Stimulated activated CD4-positive, alpha-beta T cell treated with anti-CD3 and anti-CD28 coated beads, Interleukin-15, amount 100 ng/mL, for 1 hour (primary cell): Measurements from ENCODE around the gene DIP2C.
"Not testable (repeated sequence)": the region's sequence is repeated elsewhere in the genome, so short reads cannot be mapped to it uniquely, and the experiment has no call there.

Source experiments
- DNase-seq, 2 donors: peaks; one replicate each; pipeline ENCODE4 v3.0.0-alpha.2; 2020; ENCODE audit warnings: low read depth in 1 of 2, low spot score in 1 of 2

The DIP2C gene

GRCh38 chr10:642186-642890 is 47.1 kb downstream of the DIP2C start:
- no peak for DNase-seq

GRCh38 chr10:641149-642010 is 48.1 kb downstream of the DIP2C start:
- DNase-seq, result no peak

- no peak for DNase-seq
These were observed 48.8 kb downstream of the DIP2C start for GRCh38 chr10:640673-641045.

DNA sequence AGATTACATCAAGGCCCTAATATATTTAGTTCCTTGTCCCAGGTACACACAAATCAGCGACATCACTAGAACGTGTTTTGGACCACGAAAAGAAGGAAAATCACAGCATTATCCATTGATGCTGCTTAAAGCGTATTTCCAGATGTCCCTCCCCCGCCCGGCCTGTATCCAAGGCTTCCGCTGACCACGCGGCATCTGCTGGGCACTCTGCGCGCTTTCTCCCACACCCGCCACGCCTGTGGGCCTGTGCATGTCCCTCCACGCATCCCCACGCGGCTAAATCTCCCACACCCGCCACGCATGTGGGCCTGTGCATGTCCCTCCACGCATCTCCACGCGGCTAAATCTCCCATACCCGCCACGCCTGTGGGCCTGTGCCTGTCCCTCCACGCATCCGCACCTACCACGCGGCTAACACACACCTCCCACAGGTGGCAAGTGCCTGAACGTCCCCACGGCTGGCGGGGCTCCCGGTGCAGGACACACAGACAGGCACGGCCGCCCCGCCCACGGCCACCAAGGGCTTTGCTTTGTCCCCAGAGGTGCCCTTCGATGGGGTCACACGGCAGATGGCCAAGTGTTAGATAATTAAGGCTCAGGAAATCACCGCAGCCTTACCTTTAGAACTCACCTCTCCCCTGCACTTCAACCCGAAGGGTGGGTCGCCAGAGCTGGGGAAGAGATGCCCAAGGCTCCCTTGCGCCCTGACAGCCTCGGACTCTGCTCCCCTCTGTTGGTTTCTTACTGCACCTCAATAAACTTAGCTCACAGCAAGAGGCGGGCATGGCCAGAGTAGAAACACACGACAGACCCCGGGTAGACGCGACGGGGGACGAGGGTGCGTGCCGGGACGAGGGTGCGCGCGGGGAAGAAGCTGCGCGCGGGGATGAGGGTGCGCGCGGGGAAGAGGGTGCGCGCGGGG is 49.5 kb downstream of the DIP2C start:
- DNase-seq, result no peak

GRCh38 chr10:639001-639750 is 50.3 kb downstream of the DIP2C start:
- DNase-seq, result no peak

- DNase-seq, result no peak
These were observed 51.7 kb downstream of the DIP2C start for GRCh38 chr10:637771-638195.

- DNase-seq, result no peak
These were observed 52.2 kb downstream of the DIP2C start for GRCh38 chr10:637221-637620.

DNA sequence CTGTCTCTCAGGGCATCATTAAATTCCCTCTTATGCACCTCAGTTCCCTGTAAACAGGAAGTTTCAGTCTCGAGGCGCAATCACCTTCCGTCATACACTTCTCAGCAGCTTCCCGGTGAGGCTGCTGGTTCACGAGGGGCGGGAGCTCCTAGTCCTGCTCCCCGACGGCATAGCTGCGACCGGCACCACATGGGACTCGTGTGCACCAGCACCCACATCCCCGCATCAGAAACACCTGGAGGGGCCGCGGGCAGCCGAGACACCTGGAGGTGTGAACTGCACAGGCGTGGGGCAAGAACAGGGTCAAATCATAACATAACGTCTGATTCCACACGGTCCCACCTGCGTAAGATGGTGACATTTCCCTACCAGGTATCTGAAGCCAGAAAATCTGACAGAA is 52.7 kb downstream of the DIP2C start:
- no peak for DNase-seq

DNA sequence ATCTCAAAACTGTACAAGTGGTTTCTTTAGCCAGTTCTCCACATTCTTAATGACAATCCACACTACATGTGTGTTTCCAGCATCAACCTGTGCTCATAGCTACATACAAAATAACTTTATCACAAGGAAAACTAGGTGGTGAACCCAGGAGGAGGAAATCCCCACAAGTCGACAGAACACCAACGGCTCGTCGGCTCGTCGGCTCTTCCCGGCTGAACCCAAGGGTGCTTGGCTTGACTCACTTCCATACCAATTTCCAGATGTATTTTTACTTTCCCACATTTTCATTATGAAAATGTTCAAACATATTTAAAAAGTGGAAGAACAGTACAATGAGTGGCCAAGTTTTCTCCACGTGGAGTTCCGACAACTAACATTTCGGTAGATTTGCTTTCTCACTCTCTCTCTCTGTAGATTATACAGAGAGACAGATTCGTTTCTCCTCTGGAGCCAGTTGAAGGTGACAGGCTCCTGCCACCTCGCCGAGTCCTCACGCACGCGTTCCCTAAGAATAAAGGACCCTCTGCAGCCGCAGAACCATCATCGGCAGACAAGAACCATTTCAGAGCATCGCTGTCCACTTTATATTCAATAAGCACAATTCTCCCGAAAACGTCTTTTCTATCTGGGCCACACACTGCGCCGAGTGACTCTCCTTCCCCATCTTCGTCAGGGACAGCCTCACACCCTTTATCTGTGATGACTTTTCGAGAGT is 53.3 kb downstream of the DIP2C start:
- no peak for DNase-seq

- no peak for DNase-seq
These were observed 54.2 kb downstream of the DIP2C start for GRCh38 chr10:635088-635861.

DNA sequence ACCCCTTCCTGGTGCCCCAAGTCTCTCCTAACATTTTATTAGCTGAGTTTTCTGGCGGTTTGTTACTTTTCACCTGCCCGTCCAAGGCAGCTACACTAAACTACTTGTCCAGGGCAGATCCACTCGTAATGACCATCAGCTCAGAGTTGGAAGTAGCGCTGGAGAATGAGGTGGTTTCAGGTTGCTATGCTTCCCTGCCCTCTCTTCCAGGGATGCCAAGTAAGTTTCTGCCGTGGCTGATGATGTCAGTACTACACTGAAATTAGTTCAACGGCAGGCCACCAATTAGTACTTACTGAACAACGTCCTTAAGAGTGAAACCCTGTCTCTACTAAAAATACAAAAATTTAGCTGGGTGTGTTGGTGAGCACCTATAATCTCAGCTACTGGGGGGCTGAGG is 55.2 kb downstream of the DIP2C start:
- no peak for DNase-seq

DNA sequence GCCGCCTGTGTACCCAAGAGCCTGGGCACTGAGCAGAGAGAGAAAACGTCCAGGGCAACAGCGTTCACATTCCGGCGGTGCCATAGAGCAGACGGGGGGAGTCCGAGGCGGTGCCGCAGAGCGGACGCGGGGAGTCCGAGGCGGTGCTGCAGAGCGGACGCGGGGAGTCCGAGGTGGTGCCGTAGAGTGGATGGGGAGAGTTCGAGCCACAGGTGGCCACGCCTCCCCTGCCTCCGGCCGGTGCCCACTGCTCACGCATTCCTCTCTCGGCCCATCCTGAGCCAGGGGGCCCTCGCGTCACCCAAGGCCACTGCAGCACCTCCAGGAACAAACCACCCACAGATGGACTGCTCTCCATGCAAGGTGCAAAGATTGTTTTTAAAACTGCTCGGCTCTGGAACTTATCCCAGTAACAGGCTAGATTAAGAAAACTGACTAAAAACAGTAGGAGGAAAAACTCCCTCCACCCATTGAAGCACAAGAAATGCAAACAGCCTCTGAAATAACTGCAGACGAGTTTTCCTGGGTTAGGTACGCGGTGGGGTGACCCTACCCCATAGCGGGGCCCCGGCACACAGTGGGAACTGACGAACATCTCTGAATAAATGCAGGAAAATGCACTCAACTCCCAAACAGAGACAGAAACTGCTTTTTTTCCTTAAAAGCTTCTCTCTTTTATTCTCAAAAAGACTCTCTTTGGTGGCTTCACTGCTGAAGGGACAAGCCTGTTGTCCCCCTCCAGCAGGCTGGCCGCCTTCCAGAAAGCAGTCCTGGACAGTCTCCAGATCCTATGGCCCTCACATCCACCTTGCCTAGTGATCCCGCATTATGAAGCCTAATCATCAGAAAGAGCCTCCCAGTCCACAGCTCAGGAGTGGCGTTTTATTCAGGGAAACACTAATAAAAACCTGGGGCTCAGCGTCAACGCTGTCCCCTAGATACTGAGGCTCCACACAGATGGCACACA is 55.9 kb downstream of the DIP2C start:
- DNase-seq, result no peak

GRCh38 chr10:632807-633177 is 56.7 kb downstream of the DIP2C start:
- not testable (repeated sequence) for DNase-seq

- DNase-seq, result not testable (repeated sequence)
These were observed 57.2 kb downstream of the DIP2C start for GRCh38 chr10:632155-632806.

DNA sequence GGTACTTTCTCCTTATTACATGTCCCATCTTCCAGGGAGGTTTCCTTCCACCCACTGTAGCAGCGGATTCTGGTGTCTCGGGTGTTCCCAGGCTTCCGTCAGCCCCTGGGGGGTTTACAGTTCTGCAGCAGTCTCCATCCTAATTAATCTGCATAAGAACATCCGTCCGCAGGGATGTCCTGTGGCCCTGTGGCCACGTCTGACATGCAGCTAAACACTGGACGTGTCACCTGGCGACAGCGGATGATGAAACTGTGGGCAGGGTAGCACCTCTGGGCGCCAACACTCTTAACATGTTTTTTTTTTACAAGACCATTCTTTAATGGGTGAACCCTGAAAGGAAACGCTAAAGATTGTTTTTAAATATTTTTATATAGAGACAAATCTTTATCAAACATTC is 58.2 kb downstream of the DIP2C start:
- no peak for DNase-seq

- DNase-seq, result no peak
These were observed 58.8 kb downstream of the DIP2C start for GRCh38 chr10:630581-631073.

- no peak for DNase-seq
These were observed 60.1 kb downstream of the DIP2C start for GRCh38 chr10:629186-629998.
